Stimulated activated CD4-positive, alpha-beta T cell treated with anti-CD3 and anti-CD28 coated beads, Interleukin-4, amount 100 ng/mL, for 4 hours (primary cell): ENCODE data around the gene PXN.
"Not testable (repeated sequence)": the region's sequence is repeated elsewhere in the genome, so short reads cannot be mapped to it uniquely, and the experiment has no call there.

ENCODE experiments used
- DNase-seq, 2 experiments: peaks; one replicate each; pipeline ENCODE4 v3.0.0-alpha.2; 2020

Gene PXN

DNA sequence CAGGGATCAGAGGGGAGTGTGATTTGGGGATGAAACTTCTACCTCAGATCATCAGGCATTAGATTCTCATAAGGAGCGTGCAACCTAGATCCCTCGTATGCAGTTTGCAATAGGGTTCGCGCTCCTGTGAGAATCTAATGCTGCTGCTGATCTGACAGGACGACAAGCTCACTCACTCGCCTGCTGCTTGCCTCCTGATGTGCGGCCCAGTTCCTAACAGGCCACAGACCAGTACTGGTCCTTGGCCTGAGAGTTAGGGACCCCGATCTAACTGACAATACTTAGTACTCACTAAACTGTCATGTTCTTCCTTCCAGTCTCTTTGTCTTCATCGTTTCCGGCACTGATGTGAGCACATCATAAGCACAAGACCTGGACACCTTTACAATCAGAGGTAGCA lies 59.3 kb downstream of the PXN start:
- no peak for DNase-seq

DNA sequence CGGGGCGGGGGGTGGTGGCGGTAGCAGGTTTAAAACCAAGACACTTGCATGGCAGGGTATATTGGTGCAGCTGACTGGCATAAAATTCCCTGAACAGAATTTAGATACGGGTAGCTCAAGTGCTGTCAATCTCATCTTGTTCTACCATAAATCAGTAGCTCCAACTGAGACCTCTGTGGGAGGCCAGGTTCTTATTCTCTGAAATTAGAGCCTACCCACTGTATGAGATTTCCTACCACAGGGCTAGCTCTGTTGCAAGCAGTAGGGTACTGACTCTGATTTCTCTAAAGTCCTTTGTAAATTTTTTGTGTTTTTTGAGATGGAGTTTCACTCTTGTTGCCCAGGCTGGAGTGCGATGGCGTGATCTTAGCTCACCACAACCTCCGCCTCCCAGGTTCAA lies 61.4 kb downstream of the PXN start:
- no peak for DNase-seq

DNA sequence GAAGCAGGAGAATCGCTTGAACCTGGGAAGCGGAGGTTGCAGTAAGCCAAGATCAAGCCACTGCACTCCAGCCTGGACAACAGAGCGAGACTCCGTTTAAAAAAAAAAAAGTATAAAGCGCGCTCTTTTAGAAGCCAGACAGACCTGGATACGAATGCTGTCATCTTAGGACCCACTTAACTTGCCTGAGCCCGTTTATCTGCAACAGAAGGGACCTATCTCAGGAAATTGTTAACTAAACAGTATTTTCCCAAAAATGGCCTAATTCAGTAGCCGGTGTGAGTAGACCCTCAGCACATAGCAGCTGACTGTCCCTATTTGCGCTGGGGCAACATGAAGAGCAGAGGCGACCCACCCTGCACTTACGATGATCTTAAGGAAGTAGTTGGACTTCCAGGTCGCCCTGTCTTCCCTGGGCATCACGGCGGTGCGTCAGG lies 65.1 kb downstream of the PXN start:
- no peak for DNase-seq

DNA sequence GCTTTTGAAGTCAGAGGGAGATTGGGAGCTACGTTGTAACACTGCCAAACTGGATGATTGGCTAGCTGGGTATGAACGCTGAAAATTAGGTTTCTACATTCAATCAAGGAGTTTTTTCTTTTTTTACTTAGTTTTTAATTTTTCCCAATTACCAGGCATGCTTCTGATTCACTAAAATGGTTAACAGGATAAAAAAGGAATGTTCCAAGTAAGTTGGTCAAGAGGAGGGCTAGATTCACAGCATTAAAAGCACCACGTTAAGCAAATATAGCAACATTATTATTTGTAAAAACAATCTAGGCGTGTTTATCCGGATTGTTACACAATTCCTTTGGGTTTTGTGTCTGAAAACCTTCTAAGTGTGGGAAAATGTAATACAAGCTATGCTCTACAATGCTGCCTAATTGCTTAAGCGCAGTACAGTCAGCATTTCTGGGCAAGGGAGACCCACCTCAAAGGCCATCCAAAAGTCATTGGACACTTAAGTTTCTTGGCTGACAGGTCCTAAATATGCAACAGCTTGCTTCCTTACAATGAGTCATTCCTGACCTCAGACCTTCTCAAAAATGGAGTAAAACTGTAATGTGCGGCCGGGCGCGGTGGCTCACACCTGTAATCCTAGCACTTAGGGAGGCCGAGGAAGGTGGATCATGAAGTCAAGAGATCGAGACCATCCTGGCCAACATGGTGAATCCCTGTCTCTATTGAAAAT lies 65.8 kb downstream of the PXN start:
- peak in 1 of 2 experiments; percentile 28 for DNase-seq

DNA sequence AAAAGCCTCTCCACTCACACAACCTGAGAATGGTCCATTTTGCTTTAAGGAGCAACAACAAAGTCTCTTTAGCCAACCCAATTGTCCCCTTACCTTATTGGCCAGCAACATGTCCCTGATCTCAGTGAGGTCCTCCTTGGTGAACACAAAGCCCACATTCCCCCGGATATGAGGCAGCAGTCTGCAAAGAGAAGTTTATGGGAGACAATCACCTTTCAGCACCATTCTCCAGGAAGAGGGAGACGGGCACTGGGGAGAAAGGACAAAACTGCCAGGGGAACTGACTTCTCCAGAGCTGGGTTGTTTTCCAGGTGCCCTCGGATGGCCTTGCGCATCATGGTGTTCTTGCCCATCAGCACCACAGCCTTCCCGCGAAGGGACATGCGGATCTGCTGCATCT lies 66.5 kb downstream of the PXN start:
- DNase-seq, result no peak

DNA sequence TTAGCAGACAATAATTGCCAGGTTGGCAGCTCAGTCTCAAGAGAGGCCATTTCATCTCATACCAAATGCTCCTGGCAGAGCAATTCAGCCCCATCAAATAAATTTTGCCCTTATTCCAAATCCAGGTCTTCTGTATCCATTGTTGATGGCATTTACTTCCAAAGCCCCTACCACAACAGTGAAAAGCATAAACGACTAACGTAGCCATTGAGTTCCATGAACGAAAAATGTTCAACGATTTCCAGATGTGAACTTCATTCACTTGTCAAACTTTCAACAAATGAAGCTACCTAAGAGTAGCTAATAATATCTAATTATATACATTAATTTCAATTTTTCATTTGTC lies 68.0 kb downstream of the PXN start:
- DNase-seq, result no peak

DNA sequence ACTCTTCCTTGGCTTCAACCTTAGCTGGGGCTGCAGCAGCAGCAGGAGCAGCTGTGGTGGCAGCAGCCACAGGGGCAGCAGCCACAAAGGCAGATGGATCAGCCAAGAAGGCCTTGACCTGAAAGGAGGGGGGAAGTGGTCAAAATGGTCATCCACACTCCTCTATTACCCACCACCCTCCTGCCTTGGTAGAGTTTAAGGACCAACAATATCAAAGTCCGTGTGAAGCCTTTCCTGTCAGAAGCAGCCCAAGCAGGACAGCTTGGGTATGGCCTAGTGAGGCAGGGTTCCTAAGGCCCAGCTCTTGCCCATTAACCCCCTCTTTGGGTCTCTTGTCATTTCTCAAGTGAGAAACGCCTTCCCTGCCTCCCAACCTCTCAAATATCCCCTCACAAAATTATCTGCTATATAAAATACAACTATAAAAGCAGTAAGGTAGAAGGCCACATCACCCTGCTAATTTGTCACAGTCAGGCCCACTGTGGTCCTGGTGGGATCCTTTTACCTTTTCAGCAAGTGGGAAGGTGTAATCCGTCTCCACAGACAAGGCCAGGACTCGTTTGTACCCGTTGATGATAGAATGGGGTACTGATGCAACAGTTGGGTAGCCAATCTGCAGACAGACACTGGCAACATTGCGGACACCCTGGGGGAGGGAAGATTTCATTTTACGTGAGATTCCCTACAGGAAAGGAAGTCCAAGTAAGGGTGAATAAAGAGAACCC lies 68.6 kb downstream of the PXN start:
- not testable (repeated sequence) for DNase-seq

DNA sequence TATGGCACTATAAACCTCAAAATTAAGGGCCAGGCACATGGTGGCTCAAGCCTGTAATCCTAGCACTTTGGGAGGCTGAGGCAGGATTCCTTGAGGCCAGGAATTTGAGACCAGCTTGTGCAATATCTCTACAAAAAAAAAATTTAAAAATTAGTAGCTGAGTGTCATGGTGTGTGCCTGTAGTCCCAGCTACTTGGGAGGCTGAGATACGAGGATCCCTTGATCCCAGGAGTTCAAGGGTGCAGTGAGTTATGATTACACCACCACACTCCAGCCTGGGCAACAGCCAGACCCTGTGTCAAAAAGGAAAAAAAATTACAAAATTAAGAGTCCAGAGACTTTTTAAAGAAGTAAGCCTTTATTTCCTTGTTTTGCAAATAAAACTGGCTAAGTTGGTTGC lies 69.2 kb downstream of the PXN start:
- no peak for DNase-seq

DNA sequence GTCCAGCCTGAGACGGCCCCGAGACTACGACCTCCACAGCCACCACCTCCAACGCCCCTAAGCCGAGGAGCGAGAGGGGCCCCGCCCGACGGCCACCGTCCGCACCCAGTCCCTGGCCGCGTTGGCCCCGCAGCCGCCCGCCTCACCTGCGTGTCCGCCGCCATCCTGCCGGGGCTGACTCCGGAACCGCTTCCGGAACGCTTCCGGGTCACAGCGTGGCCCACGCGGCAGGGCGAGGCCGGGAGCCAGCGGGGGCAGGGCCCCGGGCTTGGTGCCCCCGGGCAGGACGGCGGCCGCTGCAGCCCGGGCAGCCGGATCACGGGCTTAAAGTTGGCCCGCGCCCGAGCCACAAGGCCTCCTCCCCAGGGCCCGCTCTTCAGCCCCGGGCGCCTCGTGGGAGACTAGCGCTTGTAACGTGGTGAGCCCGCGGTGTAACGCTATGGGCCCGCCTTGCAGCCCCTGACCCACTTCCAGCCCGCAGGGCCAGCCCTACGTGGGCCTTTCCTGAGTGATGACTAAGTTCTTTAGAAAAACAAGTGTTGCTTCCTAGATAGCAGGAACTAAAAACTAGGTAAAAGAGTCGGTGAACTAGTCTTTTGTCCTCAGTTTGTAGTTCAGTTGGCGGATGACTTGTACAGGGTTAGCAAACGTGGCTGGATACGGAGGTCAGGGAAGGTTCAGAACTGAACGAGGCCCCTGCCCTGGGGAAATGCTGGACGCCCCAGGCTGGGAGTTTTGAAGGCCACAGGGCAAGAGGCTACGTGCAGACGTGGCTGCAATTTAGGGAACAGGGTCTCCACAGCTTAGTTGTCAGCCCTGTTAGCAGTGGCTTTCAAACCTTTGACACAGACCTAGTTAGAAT lies 70.8 kb downstream of the PXN start, which contains the start of gene GCN1:
GCN1 (minus strand) TSS at position 182 of the 862 bp plus-strand sequence; CDS start at position 164, 18 bp downstream.
- DNase-seq, result peak; percentile 83 to 91

DNA sequence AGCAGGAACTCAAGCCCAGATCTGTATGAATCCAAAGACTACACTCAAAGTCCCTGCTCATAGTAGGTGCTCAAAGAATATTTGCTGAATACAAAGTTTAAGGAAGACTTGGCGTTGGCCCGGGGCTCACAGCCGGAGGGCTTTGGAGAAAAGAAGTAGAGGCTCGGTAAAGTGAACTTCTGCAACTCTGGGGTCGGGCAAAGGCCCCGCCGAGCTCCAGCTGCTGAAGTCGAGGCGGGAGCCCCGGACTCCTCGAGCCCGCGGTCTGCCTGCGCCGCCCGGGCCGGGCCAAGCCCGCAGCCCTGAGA lies 71.3 kb downstream of the PXN start:
- no peak for DNase-seq

DNA sequence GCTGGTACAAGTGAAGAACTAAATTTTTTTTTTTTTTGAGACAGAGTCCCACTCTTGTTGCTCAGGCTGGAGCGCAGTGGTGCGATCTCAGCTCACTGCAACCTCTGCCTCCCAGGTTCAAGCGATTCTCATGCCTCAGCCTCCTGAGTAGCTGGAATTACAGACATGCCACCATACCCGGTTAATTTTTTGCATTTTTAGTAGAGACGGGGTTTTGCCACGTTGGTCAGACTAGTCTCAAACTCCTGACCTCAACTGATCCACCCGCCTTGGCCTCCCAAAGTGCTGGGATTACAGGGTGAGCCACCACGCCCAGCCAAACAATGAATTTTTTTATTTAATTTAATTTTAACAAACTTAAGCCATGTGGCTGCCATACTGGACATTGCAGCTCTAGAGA lies 72.2 kb downstream of the PXN start:
- not testable (repeated sequence) for DNase-seq

DNA sequence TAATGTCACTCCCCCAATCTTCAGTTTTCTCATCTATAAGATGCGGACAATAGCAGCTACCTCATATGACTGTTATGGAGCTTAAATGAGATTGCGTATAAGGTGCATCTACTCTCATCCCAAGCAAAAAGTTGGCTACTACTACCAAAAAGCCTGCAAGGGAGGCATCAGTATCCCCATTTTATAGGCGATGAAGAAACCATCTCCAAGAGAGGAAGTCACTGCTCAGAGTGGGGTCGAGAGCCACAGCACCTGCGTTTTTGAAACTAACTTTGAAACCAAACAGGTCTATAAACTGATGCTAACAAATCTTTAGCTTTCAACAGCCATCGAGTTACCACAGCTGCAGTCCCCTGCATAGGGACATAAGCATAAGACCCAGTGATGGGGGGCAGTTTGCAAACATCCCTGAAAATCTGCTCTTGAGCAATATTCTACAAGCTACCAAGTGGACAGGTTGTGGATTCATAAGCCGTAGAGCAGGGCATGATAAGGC lies 74.5 kb downstream of the PXN start:
- DNase-seq, result no peak

DNA sequence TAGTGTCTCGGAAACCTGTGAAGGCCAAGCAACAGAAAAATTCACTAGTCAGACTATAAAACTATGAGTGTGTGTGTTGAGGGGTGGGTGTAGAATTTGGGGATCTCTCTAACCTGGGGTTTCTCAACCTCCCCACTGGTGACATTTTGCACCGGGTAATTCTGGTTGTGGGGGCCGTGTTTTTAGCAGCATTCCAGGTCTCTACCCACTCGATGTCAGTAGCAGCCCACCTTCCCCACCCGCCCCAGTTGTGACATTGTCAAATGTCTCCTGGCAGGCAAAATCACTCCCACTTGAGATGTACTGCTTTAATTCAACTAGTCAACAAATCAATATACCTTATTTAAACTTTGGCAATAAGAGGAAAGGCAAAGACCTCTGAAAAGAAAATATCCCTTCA lies 75.1 kb downstream of the PXN start:
- no peak for DNase-seq

DNA sequence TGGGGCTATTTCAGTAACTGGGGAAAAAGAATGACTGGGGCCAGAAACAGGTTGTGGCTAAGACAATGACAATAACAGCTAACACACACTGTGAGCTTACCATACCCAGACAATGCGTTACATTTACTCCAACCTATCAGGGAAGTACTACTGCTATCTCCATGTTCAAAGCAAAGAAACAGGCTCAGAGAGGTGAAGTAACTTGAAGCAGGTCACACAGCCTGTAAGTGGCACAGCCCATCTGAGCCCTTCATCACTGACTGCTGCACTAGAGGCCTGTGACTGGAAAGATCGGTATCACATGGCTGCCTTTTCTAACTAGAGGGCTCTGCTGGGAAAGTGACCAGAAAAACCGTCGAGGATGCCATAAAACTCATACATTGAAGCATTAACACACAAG lies 78.9 kb downstream of the PXN start:
- no peak for DNase-seq

DNA sequence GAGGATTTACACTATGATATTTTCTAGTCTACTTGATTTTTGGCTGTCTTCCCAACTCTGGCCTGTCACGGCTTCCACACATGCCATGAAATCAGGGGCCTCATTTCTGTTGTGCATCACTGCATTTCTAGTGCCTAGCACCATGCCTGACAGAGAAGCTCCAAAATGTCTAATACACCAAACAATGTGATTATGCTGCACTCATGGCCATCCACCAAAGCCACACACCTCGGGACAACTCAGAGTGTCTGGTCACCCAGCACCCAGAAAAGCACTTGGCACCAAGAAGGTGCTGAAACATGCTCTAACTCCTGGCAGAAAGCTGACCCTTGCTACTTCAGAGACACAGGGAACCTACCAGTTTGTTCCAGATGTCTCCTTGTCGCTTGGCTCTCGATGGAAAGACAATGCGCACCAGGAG lies 82.3 kb downstream of the PXN start:
- DNase-seq, result no peak

DNA sequence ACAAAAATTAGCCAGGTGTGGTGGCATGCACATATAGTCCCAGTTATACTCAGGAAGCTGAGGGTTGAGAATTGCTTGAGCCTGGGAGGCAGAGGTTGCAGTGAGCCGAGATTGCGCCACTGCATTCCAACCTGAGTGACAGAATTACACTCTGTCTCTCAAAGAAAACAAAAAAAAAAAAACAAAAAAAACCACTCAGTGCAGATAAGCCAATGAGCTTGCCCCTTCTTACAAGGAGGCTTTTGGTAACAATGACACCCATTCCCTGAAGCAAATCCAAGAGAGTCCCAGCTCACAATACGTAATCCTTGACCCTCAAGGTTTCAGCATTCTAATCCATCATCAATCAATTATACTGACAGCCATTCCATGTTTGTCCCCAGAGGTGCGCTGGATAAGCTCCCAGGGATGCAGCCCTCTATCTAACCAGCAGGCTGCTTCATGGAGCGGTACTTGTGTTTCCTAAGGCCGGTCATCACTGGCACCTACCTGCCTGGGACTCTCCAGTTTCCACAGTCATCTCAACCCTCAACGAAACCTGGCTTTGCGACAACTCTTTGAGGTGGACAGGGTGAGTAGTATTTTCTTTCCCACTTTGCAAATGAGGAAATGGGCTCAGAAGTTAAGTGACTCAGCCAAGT lies 83.4 kb downstream of the PXN start:
- no peak for DNase-seq

DNA sequence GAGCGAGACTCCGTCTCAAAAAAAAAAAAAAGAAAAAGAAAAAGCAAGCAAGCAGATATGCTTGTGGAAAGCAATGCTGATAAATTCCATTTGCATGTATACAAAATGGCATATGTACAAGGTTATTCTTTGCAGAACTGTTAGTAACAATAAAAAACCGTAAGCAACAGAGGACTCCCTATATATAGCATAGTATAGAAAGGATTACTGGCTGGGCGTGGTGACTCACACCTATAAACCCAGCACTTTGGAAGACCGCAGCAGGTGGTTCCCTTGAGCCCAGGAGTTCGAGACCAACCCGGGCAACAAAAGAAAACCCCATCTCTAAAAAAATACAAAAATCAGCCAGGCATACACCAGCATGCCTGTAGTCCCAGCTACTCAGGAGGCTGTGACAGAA lies 84.6 kb downstream of the PXN start:
- DNase-seq, result no peak

DNA sequence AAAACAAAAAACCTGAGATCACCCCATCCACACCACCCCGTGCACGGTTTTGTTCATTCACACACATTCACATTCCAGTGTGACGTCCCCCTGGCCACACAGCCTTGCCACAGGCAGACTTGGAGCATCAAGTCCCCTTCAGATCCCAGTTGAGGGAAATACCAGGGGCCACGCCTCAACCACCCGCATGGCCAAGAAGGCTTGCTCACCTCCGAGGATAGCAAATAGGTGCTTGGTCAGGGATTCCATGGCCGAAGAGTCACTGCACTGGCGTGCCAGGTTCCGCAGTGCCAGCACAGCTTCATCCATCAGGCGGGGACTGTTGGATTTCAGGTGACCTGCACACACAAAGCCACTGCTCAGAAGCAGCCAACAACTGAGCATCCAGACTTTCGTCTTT lies 90.0 kb downstream of the PXN start:
- DNase-seq, result no peak

DNA sequence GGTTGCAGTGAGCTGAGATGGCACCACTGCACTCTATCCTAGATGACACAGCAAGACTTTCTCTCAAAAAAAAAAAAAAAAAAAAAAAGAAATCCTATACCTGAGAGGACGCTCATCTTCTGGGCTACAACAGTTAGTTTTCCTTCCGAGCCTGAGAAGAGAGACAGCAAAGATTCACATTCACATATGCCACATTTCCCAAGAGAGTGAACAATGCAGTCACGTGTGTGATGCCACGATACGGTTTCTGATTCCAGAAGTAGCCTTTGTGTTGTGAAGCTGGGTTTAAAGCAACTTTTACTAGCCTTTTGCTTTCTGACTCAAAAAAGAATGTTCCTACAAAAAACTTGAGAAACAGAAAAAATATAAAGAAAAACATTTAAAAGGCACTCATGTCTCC lies 90.5 kb downstream of the PXN start:
- no peak for DNase-seq

DNA sequence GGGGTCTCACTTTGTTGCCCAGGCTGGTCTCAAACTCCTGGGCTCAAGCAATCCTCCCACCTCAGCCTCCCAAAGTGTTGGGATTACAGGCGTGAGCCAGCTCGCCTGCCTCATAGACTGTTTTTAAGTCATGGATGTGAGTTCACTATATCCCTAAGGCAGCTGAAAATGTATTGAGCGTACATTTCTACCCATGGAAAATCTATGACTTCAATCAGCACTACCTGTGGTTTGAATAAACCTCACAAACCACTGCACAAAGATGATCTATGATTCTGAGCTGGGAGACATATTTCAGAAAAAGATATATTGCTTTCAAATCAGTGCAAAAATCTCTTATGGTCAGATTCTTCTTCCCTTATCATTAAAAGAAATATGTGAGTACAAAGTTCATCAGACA lies 93.5 kb downstream of the PXN start:
- no peak for DNase-seq

DNA sequence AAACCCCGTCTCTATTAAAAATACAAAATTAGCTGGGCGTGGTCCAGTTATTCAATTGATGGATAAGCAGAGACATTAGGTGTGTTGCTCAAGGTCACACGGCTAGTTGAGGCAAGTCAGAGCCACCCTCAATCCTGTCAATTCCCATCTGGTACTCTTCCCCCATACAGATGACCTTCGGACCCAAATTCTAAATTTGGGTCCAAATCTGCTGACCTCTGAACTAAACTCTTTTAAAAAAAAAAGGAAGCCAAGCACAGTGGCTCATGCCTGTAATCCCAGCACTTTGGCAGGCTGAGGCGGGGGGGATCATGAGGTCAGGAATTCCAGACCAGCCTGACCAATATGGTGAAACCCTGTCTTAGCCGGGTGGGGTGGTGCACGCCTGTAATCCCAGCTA lies 94.9 kb downstream of the PXN start:
- DNase-seq, result no peak

DNA sequence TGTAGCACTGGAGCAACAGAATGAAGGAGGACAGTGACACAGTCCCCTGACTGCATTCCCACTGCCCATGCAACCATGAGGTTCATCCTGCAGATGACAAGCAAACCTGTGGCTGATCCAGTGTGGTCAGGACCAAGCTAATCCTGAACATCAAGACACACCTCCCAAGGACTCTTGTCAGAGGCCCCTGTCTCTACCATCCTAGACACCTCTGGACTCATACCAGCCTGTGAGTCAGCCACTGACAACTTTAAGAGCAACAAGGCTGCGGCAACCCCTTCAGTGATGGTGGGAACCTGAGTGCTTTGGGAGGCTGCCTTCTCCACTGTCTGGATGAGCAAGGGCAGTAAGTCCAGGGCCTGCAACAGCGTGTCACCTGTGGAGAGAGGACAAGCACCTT lies 95.6 kb downstream of the PXN start:
- no peak for DNase-seq

DNA sequence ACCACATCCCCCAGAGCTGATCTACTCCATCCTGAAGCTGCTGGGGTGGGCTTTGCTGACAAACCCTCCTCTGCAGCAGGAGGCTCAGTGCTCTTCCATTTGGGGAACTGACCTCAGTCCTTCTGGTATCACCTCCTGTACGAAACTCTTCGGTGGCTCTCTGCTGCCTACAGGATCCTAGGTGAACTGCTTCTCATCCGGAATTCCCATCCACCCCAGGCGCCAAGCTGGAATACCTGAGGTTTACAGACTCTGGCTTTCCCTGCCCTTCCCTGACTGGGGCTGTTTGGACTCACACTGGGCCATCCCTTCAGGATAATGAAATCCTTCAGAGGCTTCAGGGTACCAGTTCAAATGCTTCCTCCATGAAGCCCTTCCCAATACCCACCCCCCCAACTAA lies 97.2 kb downstream of the PXN start:
- no peak for DNase-seq
